Upper lobe of right lung (tissue), 1 donor: ENCODE results near the gene STARD7. TPM values are rescaled to one million over a fixed set of nuclear protein-coding genes. Genes with fewer than 3 reads are reported as not detected.

Experiments
- ATAC-seq: fragments of 200-7000 bp; cut with Tn5 transposase; one replicate; pipeline ENCODE4 v1.9.1; 2020; ENCODE audit warnings: mild to moderate bottlenecking, moderate library complexity
- DNase-seq: peaks from one replicate; pipeline ENCODE4 v3.0.0-alpha.2; 2020
- H3K27ac ChIP-seq: fragments of 200-600 bp; one replicate; pipeline ENCODE4 v1.8.0; 2022
- H3K27me3 ChIP-seq: fragments of 200-600 bp; one replicate; pipeline ENCODE4 v1.8.0; 2022; ENCODE audit warnings: mild to moderate bottlenecking
- H3K36me3 ChIP-seq: fragments of 200-600 bp; one replicate; pipeline ENCODE4 v1.8.0; 2022
- H3K4me1 ChIP-seq: fragments of 200-600 bp; one replicate; pipeline ENCODE4 v1.8.0; 2022
- H3K4me3 ChIP-seq: fragments of 200-600 bp; one replicate; pipeline ENCODE4 v1.8.0; 2022; ENCODE audit warnings: mild to moderate bottlenecking
- H3K9me3 ChIP-seq: fragments of 200-600 bp; one replicate; pipeline ENCODE4 v1.8.0; 2022
- CTCF ChIP-seq: fragments of 200-600 bp; IDR thresholded peaks from one replicate; pipeline ENCODE4 v1.8.0; 2022; ENCODE audit warnings: antibody characterized with exemption
- intact Hi-C: fragments of 100-400 bp; cut with DNase I; formaldehyde crosslinking; loops from one replicate; pipeline ENCODE4 v1.11.0; 2022
- total RNA-seq: library from RNA; stranded (reverse); fragmentation: NEBNext Ultra II Directional; extraction: Animal tissue kit (Norgen Biotek cat#: 25700); gene quantifications from one replicate; pipeline ENCODE4 v1.2.1, GENCODE V29; 2021
- donor health status: DM: no; HTN: yes; CAD: no; lungs with severe emphysema.

STARD7 gene
- total RNA-seq, 1 donor from 2014 or later = 156 TPM

- ATAC-seq (no peak), DNase-seq (no peak)
- no peaks in the 10 kb centered on the region for H3K9me3 ChIP-seq
- no peaks in the 10 kb centered on the region for H3K36me3 ChIP-seq
- intact Hi-C loops = no loop called here
- no peaks in the 10 kb centered on the region for H3K27me3 ChIP-seq
- H3K4me3 ChIP-seq = no peak overlapping the region
- H3K4me1 ChIP-seq = peaks cover 9% of the 10 kb centered on the region
- no peak for TF ChIP-seq CTCF
- peak overlapping the region; percentile 84 for H3K27ac ChIP-seq
Observed at GRCh38 chr2:96241227-96241626, 32.6 kb upstream of the STARD7 start.

DNA sequence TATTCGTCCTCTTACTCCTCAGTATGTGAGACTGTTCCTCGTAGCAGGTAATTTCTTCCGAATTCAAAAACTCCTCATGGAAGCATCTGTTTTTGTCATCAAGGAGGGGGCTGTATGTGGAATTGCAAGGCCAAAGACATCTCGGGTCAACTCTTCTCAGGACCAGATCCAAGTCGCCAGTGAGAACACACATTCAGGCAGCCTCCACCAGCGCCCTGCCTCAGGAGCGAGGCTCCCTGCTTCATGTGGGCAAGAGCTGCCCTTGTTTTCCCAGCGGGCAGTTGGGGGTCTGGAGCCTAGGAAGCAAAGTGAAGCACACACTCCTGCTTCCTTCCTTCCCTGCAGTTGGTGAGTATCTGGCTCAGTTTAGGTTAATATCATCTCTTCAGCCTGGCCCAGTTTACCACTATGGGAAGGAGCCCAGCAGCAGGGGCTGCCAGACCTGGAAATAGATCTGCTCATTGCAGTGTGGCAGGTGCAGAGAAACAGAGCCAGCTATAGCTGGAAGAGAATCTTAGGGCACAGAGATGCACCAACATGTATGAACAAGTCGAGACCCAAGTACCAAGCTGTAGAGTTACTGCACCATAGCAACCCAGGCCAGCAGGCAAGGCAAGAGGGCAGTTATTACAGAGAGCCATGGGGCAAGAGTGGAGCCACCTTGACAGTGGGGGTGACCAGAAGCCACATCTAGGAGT lies 31.9 kb upstream of the STARD7 start:
- Histone ChIP-seq H3K9me3 (no peaks in the 10 kb centered on the region), H3K4me3 (no peak overlapping the region), H3K27ac (no peak overlapping the region), H3K27me3 (no peaks in the 10 kb centered on the region), H3K4me1 (peaks cover 9% of the 10 kb centered on the region), H3K36me3 (no peaks in the 10 kb centered on the region)
- ATAC-seq (no peak), DNase-seq (no peak)
- intact Hi-C loops = no loop called here
- TF ChIP-seq CTCF = no peak

DNA sequence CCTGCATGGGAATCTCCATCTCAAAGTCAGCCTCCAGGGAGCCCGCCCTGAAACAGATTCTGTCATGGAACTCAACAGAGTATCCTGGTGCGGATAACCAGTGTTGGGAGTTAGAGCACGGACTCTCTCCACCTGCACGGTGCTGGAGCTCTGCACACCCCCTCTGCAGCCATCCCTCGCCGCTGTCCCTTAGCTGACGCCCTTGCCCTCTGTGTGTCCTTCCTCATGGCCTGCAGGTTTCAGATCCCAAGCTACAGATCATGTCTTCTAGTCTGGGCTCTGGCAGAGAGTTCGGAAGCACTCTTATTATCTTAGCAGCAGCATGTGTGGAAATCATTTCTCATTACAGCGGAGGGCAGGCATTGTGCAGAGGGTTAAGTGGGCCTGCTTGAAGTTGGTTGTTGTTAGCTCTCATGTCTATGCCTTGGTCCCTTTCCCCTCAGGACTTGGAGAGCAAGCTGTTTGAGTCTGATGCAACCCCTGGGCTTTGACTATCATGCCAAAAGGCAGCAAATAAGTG lies 31.2 kb upstream of the STARD7 start:
- H3K27me3 ChIP-seq = no peaks in the 10 kb centered on the region
- no peak for ATAC-seq
- no peaks in the 10 kb centered on the region for H3K9me3 ChIP-seq
- peaks cover 9% of the 10 kb centered on the region for H3K4me1 ChIP-seq
- no peak for DNase-seq
- no peak overlapping the region for H3K4me3 ChIP-seq
- no peaks in the 10 kb centered on the region for H3K36me3 ChIP-seq
- no peak overlapping the region for H3K27ac ChIP-seq
- no peak for TF ChIP-seq CTCF
- intact Hi-C loops = no loop called here

- no peak for DNase-seq
- no peak for ATAC-seq
- H3K9me3 ChIP-seq = no peaks in the 10 kb centered on the region
- no peak overlapping the region for H3K27ac ChIP-seq
- H3K36me3 ChIP-seq = no peaks in the 10 kb centered on the region
- no peaks in the 10 kb centered on the region for H3K27me3 ChIP-seq
- intact Hi-C loops = no loop called here
- H3K4me3 ChIP-seq = no peak overlapping the region
- H3K4me1 ChIP-seq = peaks cover 9% of the 10 kb centered on the region
- no peak for TF ChIP-seq CTCF
Observed at GRCh38 chr2:96239091-96239490, 30.5 kb upstream of the STARD7 start.

GRCh38 chr2:96238266-96238665 lies 29.6 kb upstream of the STARD7 start:
- Histone ChIP-seq H3K4me3 (no peak overlapping the region), H3K27me3 (no peaks in the 10 kb centered on the region), H3K27ac (no peak overlapping the region), H3K9me3 (no peaks in the 10 kb centered on the region), H3K36me3 (no peaks in the 10 kb centered on the region), H3K4me1 (peaks cover 9% of the 10 kb centered on the region)
- intact Hi-C loops = no loop called here
- ATAC-seq (no peak), DNase-seq (no peak)
- TF ChIP-seq CTCF = no peak
